Smooth muscle cell (in vitro differentiated cells): ENCODE results near the gene TMED4. TPM values are rescaled to one million over a fixed set of nuclear protein-coding genes. Genes with fewer than 3 reads are reported as not detected.
"Not testable (repeated sequence)": the region's sequence is repeated elsewhere in the genome, so short reads cannot be mapped to it uniquely, and the experiment has no call there.

Experiments
- DNase-seq: peaks from one replicate; lab custom pipeline; 2025; ENCODE audit not compliant: unreplicated experiment; lab: John Stamatoyannopoulos, UW
- H2AFZ ChIP-seq: fragments of 200-600 bp; sonication (generic); 2 replicates; pipeline ENCODE4 v1.6.0; 2016; ENCODE audit warnings: antibody characterized with exemption, low read depth, mild to moderate bottlenecking
- H3F3A ChIP-seq: fragments of 200-600 bp; sonication (generic); 2 replicates; pipeline ENCODE4 v1.6.0; 2017; ENCODE audit warnings: antibody characterized with exemption, low read depth
- H3K27ac ChIP-seq: fragments of 200-600 bp; sonication (generic); 2 replicates; pipeline ENCODE4 v1.5.1; 2016; ENCODE audit warnings: low read depth, mild to moderate bottlenecking
- H3K27me3 ChIP-seq: fragments of 200-600 bp; sonication (generic); 2 replicates; pipeline ENCODE4 v1.6.1; 2016; ENCODE audit warnings: low read depth, mild to moderate bottlenecking
- H3K36me3 ChIP-seq: fragments of 200-600 bp; sonication (generic); 2 replicates; pipeline ENCODE4 v1.5.1; 2016; ENCODE audit warnings: low read depth
- H3K4me1 ChIP-seq: fragments of 200-600 bp; sonication (generic); 2 replicates; pipeline ENCODE4 v1.5.1; 2016; ENCODE audit warnings: low read depth
- H3K4me2 ChIP-seq: fragments of 200-600 bp; sonication (generic); 2 replicates; pipeline ENCODE4 v1.6.0; 2016; ENCODE audit warnings: mild to moderate bottlenecking
- H3K4me3 ChIP-seq: fragments of 200-600 bp; sonication (generic); 2 replicates; pipeline ENCODE4 v1.5.1; 2016; ENCODE audit warnings: mild to moderate bottlenecking
- H3K79me2 ChIP-seq: fragments of 200-600 bp; sonication (generic); 2 replicates; pipeline ENCODE4 v1.6.0; 2016; ENCODE audit warnings: low read depth, mild to moderate bottlenecking
- H3K9ac ChIP-seq: fragments of 200-600 bp; sonication (generic); 2 replicates; pipeline ENCODE4 v1.6.0; 2016; ENCODE audit warnings: low read depth
- H3K9me3 ChIP-seq: fragments of 200-600 bp; sonication (generic); replicated peaks from 2 replicates; pipeline ENCODE4 v1.5.1; 2016; ENCODE audit warnings: low read depth
- H4K20me1 ChIP-seq: fragments of 200-600 bp; sonication (generic); 2 replicates; pipeline ENCODE4 v1.6.0; 2016; ENCODE audit warnings: low read depth
- CTCF ChIP-seq: fragments of 200-600 bp; sonication (generic); IDR thresholded peaks from 2 replicates; pipeline ENCODE4 v1.5.1; 2017; ENCODE audit warnings: borderline replicate concordance, mild to moderate bottlenecking, antibody characterized with exemption; ENCODE audit not compliant: insufficient read depth, poor library complexity, severe bottlenecking
- WGBS: methylation state at CpG from one replicate; pipeline ENCODE4 v1.1.7; 2016; ENCODE audit warnings: low lambda C conversion rate; 5-methylcytosine and 5-hydroxymethylcytosine counted together
- polyA plus RNA-seq: library from polyadenylated mRNA; unstranded; fragments of >200 nt; fragmentation: Nextera tagmentation; extraction: Ambion mirVana; gene quantifications from 2 replicates; pipeline ENCODE4 v1.2.1, GENCODE V29; 2016
- total RNA-seq: library from RNA; depleted of rRNA; stranded (reverse); fragments of >200 nt; gene quantifications from 2 replicates; pipeline ENCODE4 v1.2.3, GENCODE V29; 2014

The TMED4 gene
- total and polyA plus RNA-seq, 2 experiments from 2014 or later, result 38.4 to 50.8 TPM

- Histone ChIP-seq H3K79me2 (no peaks in the 10 kb centered on the region), H4K20me1 (peaks cover 17% of the 10 kb centered on the region), H3K27ac (no peak overlapping the region), H3K9ac (no peak overlapping the region), H3K9me3 (no peaks in the 10 kb centered on the region), H3K4me2 (no peak overlapping the region), H3F3A (no peaks in the 10 kb centered on the region), H3K4me3 (no peak overlapping the region), H2AFZ (no peak overlapping the region), H3K27me3 (no peaks in the 10 kb centered on the region), H3K4me1 (no peaks in the 10 kb centered on the region), H3K36me3 (peaks cover under 1% of the 10 kb centered on the region)
- DNase-seq, result no peak
- 96% methylated on average over 3 of the region's 3 CpGs for WGBS
- TF ChIP-seq CTCF, result no peak
Observed at GRCh38 chr7:44563171-44563679, 18.8 kb downstream of the TMED4 start.

GRCh38 chr7:44562622-44562962, 19.4 kb downstream of the TMED4 start:
- peaks cover 17% of the 10 kb centered on the region for H4K20me1 ChIP-seq
- H3K4me1 ChIP-seq, H3K4me3 ChIP-seq, H3F3A ChIP-seq, H3K79me2 ChIP-seq, H3K9ac ChIP-seq, H3K36me3 ChIP-seq, H3K9me3 ChIP-seq, H2AFZ ChIP-seq, H3K4me2 ChIP-seq, H3K27me3 ChIP-seq, H3K27ac ChIP-seq, DNase-seq: not testable (repeated sequence)
- 80% methylated on average over 8 of the region's 8 CpGs for WGBS

GRCh38 chr7:44561962-44562621, 19.9 kb downstream of the TMED4 start:
- no peak overlapping the region for H3K4me3 ChIP-seq
- no peak overlapping the region for H3K9ac ChIP-seq
- H3K4me1 ChIP-seq, result no peaks in the 10 kb centered on the region
- H3K36me3 ChIP-seq, result no peaks in the 10 kb centered on the region
- DNase-seq, result no peak
- no peak overlapping the region for H3K4me2 ChIP-seq
- no peaks in the 10 kb centered on the region for H3F3A ChIP-seq
- H3K27me3 ChIP-seq, result no peaks in the 10 kb centered on the region
- H4K20me1 ChIP-seq, result peaks cover 17% of the 10 kb centered on the region
- H2AFZ ChIP-seq, result no peak overlapping the region
- H3K79me2 ChIP-seq, result no peaks in the 10 kb centered on the region
- TF ChIP-seq CTCF, result no peak
- H3K27ac ChIP-seq, result no peak overlapping the region
- H3K9me3 ChIP-seq, result no peaks in the 10 kb centered on the region
- WGBS, result 60% methylated on average over 7 of the region's 7 CpGs

GRCh38 chr7:44561481-44561880, 20.6 kb downstream of the TMED4 start:
- H3K4me3 ChIP-seq, result no peak overlapping the region
- H3K9ac ChIP-seq, result no peak overlapping the region
- WGBS, result 90% methylated on average over 6 of the region's 6 CpGs
- peaks cover 17% of the 10 kb centered on the region for H4K20me1 ChIP-seq
- H3K4me1 ChIP-seq, result no peaks in the 10 kb centered on the region
- DNase-seq, result no peak
- H3K79me2 ChIP-seq, result no peaks in the 10 kb centered on the region
- H3F3A ChIP-seq, result no peaks in the 10 kb centered on the region
- H2AFZ ChIP-seq, result no peak overlapping the region
- no peak for TF ChIP-seq CTCF
- H3K9me3 ChIP-seq, result no peaks in the 10 kb centered on the region
- H3K27ac ChIP-seq, result no peak overlapping the region
- no peaks in the 10 kb centered on the region for H3K36me3 ChIP-seq
- H3K27me3 ChIP-seq, result no peaks in the 10 kb centered on the region
- no peak overlapping the region for H3K4me2 ChIP-seq
